ENCODE data around the gene MYOM3.

Gene MYOM3

DNA sequence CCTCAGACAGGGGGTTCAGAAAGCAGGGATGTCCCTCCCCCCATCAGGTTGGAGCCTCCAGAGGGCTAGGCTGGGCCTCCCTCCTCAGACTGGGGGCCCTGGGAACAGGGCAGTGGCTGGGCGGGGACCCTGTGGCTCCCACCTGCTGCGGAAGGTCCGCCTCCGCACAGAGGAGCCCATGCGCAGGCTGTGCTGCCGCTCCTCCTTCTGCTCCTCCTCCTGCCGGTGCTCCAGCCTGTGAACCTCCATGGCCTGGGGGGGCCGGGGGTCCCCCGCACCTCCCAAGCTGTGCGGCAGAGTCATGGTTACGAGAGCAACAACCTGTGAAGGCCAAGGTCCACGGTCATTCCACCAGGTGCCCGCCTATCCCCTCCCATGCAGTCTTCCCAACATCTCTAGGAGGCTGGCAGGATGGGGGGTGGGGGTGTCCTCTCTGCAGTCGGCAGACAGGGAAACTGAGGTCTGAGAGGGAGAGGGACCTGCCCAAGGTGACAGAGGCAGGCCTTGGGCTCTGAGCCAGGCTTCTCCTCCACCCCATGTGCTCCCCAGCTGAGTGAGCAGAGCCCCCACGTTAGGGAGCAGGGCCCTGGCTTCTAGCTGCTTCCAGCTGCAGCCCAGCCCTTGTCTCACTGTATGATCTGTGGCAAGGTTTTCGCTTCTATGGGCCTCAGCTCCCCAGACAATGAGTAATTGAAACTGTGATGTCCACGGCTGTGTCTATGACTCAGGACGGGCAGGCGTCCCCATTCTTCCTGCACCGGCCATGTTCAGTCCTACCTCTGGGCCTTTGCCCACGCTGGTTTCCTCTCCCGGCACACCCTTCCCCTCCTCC, 3.4 kb downstream of the MYOM3 start:
- Histone ChIP-seq H3K27me3 (replicated peaks; ENCODE audit: insufficient read depth, low read length) (no peaks in the 10 kb centered on the region), H3K9me2 (replicated peaks; ENCODE audit: insufficient read depth, low read length) (no peaks in the 10 kb centered on the region), H3K4me2 (ENCODE audit: low read depth, low read length) (no peak overlapping the region), H3F3A (ENCODE audit: insufficient read depth, low read length) (no peaks in the 10 kb centered on the region), H2AFZ (ENCODE audit: low read length) (no peak overlapping the region), H3K79me2 (ENCODE audit: low read length) (no peaks in the 10 kb centered on the region), H3K27ac (ENCODE audit: low read length) (no peak overlapping the region), H3K4me1 (ENCODE audit: low read length) (no peaks in the 10 kb centered on the region), H3K9me3 (replicated peaks; ENCODE audit: insufficient read depth, low read length) (no peaks in the 10 kb centered on the region), H4K20me1 (ENCODE audit: insufficient read depth, low read length) (no peaks in the 10 kb centered on the region), H3K36me3 (replicated peaks; ENCODE audit: insufficient read depth, low read length) (no peaks in the 10 kb centered on the region), H3K9ac (ENCODE audit: low read length) (no peak overlapping the region), H3K4me3 (ENCODE audit: low read length) (no peak overlapping the region)
- no peak for DNase-seq
- TF ChIP-seq, protein P1, sequence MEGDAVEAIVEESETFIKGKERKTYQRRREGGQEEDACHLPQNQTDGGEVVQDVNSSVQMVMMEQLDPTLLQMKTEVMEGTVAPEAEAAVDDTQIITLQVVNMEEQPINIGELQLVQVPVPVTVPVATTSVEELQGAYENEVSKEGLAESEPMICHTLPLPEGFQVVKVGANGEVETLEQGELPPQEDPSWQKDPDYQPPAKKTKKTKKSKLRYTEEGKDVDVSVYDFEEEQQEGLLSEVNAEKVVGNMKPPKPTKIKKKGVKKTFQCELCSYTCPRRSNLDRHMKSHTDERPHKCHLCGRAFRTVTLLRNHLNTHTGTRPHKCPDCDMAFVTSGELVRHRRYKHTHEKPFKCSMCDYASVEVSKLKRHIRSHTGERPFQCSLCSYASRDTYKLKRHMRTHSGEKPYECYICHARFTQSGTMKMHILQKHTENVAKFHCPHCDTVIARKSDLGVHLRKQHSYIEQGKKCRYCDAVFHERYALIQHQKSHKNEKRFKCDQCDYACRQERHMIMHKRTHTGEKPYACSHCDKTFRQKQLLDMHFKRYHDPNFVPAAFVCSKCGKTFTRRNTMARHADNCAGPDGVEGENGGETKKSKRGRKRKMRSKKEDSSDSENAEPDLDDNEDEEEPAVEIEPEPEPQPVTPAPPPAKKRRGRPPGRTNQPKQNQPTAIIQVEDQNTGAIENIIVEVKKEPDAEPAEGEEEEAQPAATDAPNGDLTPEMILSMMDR (IDR thresholded peaks at IDR 0.05; ENCODE audit: low read length): no peak
- TF ChIP-seq EZH2 (optimal IDR thresholded peaks at IDR 0.05; ENCODE audit: low read depth, low read length): no peak
- TF ChIP-seq EZH2phosphoT487 (IDR thresholded peaks at IDR 0.05; ENCODE audit: low read length): no peak

DNA sequence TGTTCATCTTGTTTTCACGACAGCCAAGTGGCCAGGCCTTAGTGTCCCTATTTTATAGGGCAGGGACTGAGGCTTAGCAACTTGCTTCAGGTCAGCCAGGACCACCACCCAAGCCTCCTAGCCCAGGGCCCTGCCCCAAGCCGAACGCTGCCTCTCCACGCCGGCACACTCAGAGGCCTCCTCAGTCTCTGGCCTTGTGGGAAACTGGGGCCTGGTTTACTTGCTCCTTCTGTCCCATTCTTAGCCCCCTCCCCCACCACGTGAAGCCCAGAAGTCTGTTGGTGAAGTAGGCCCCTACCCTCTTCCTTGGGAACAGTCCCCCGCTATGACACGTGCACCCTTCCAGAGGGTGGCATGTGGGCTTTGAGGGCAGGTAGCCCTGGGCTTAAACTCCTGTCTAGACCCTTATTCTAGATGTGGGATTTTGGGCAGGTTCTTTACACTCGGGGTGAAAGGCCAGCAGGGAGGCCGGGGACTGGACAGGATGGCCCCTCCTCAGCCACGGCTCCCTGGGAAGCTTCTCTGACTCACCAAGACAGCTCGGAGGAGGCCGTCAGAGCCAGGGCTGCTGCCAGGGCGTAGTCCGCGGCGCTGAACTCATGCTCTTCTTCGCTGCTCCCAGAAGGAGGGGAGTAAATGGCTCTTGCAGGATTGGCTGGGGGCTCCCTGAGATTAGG, 4.3 kb downstream of the MYOM3 start:
- Histone ChIP-seq H3K27ac (ENCODE audit: low read length) (no peak overlapping the region), H3F3A (ENCODE audit: insufficient read depth, low read length) (no peaks in the 10 kb centered on the region), H3K4me3 (ENCODE audit: low read length) (no peak overlapping the region), H3K4me2 (ENCODE audit: low read depth, low read length) (no peak overlapping the region), H2AFZ (ENCODE audit: low read length) (no peak overlapping the region), H3K36me3 (replicated peaks; ENCODE audit: insufficient read depth, low read length) (no peaks in the 10 kb centered on the region), H3K4me1 (ENCODE audit: low read length) (no peaks in the 10 kb centered on the region), H3K9ac (ENCODE audit: low read length) (no peak overlapping the region), H3K9me2 (replicated peaks; ENCODE audit: insufficient read depth, low read length) (no peaks in the 10 kb centered on the region), H3K79me2 (ENCODE audit: low read length) (no peaks in the 10 kb centered on the region), H3K27me3 (replicated peaks; ENCODE audit: insufficient read depth, low read length) (no peaks in the 10 kb centered on the region), H4K20me1 (ENCODE audit: insufficient read depth, low read length) (no peaks in the 10 kb centered on the region), H3K9me3 (replicated peaks; ENCODE audit: insufficient read depth, low read length) (no peaks in the 10 kb centered on the region)
- no peak for DNase-seq
- TF ChIP-seq EZH2 (optimal IDR thresholded peaks at IDR 0.05; ENCODE audit: low read depth, low read length): no peak
- TF ChIP-seq, protein P1 (IDR thresholded peaks at IDR 0.05; ENCODE audit: low read length): no peak
- no peak for TF ChIP-seq EZH2phosphoT487 (IDR thresholded peaks at IDR 0.05; ENCODE audit: low read length)

DNA sequence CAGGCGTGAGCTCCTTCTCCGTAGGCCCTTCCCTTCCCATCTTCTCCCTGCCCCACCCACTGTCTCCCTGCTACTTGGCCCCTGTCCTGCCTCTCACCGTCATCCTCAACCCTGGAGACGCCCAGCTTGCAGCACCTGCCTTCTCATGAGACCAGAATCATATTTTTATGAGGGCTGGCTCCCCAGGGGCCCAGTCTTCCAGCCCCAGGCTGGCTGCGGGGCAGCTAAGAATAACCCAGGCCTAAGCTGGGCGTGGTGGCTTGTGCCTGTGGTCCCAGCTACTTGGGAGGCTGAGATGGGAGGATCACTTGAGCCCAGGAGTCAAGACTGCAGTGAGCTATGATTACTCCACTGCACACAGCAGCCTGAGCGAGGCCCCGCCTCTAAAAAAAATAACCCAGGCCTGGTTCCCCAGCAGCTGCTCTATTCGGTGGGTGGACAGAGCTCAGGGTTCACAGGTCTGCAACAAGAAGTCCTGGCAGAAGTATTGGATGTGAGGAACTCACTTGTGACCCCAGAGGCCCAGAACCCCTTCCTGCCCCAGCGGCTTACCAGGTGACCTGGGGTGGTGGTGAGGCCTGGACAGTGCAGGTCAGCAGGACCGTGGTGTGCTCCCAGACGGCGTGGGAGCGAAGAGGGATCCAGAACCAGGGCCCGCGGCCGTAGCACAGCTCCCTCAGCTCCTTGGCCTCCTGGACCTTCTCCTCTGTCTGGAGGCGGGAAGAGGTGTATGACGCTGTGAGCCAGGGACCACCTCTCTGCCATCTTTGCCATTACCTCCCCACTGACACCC, 6.4 kb downstream of the MYOM3 start:
- no peaks in the 10 kb centered on the region for H3K9me2 ChIP-seq (replicated peaks; ENCODE audit: insufficient read depth, low read length)
- H3K79me2 ChIP-seq (ENCODE audit: low read length): no peaks in the 10 kb centered on the region
- H3K36me3 ChIP-seq (replicated peaks; ENCODE audit: insufficient read depth, low read length): no peaks in the 10 kb centered on the region
- no peak overlapping the region for H3K9ac ChIP-seq (ENCODE audit: low read length)
- H3K4me3 ChIP-seq (ENCODE audit: low read length): no peak overlapping the region
- no peak for TF ChIP-seq EZH2 (optimal IDR thresholded peaks at IDR 0.05; ENCODE audit: low read depth, low read length)
- H3K9me3 ChIP-seq (replicated peaks; ENCODE audit: insufficient read depth, low read length): no peaks in the 10 kb centered on the region
- H3K4me2 ChIP-seq (ENCODE audit: low read depth, low read length): no peak overlapping the region
- no peaks in the 10 kb centered on the region for H3K27me3 ChIP-seq (replicated peaks; ENCODE audit: insufficient read depth, low read length)
- no peak for DNase-seq
- no peaks in the 10 kb centered on the region for H3F3A ChIP-seq (ENCODE audit: insufficient read depth, low read length)
- H3K4me1 ChIP-seq (ENCODE audit: low read length): no peaks in the 10 kb centered on the region
- no peak overlapping the region for H3K27ac ChIP-seq (ENCODE audit: low read length)
- no peaks in the 10 kb centered on the region for H4K20me1 ChIP-seq (ENCODE audit: insufficient read depth, low read length)
- no peak overlapping the region for H2AFZ ChIP-seq (ENCODE audit: low read length)
